ENCODE results near the gene MRPL55. TPM values are rescaled to one million over a fixed set of nuclear protein-coding genes. Genes with fewer than 3 reads are reported as not detected.

The MRPL55 gene
- total RNA-seq, 4 donors from 2014 or later = 70.1 to 99.6 (median 80.8) TPM

- no peak overlapping the region for H3K4me3 ChIP-seq
- TF ChIP-seq POLR2A (IDR thresholded peaks at IDR 0.05) (no peak), CTCF (IDR thresholded peaks at IDR 0.05) (no peak)
- peaks cover 4 to 32% (median 6%) of the 10 kb centered on the region in 4 donors for H3K4me1 ChIP-seq
- H3K9me3 ChIP-seq = no peaks in the 10 kb centered on the region
- peaks cover 0 to 56% (median 0%) of the 10 kb centered on the region in 3 donors for H3K36me3 ChIP-seq
- peak in 1 of 3 donors; percentile 48 for DNase-seq
- H3K27me3 ChIP-seq = no peaks in the 10 kb centered on the region
- no peak overlapping the region for H3K27ac ChIP-seq
Observed at GRCh38 chr1:228097333-228098081, 11.6 kb downstream of the MRPL55 start.

GRCh38 chr1:228096416-228097332 lies 12.4 kb downstream of the MRPL55 start:
- H3K27me3 ChIP-seq = no peaks in the 10 kb centered on the region
- peaks cover 0 to 58% (median 0%) of the 10 kb centered on the region in 3 donors for H3K36me3 ChIP-seq
- H3K4me3 ChIP-seq = no peak overlapping the region
- peaks cover 0 to 33% (median 2%) of the 10 kb centered on the region in 4 donors for H3K4me1 ChIP-seq
- TF ChIP-seq CTCF (IDR thresholded peaks at IDR 0.05) = no peak
- H3K27ac ChIP-seq = no peak overlapping the region
- H3K9me3 ChIP-seq = no peaks in the 10 kb centered on the region
- peak in 2 of 3 donors; percentile 33 to 41 for DNase-seq

DNA sequence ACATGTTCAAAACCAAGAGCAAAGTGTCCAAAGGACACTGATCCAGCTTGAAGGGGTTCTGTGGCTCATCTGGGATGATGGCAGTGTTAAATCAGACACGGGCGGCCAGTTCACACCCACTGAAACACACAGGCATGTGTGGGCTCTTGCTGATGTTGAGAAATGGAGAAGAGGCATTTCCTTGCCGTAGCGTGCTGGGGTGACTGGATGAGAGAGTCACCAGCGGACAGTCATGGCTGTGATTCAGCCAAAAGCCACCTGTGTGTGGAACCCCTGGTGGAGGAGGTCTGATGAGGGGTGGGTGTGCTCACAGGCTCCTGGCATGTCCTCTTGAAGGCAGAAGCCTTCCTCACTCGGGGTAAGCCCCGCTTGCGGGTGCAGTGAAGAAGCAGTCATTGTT lies 13.2 kb downstream of the MRPL55 start:
- no peaks in the 10 kb centered on the region for H3K9me3 ChIP-seq
- H3K36me3 ChIP-seq = peaks cover 0 to 57% (median 0%) of the 10 kb centered on the region in 3 donors
- H3K4me1 ChIP-seq = peaks cover 0 to 33% (median 1%) of the 10 kb centered on the region in 4 donors
- H3K27me3 ChIP-seq = no peaks in the 10 kb centered on the region
- H3K4me3 ChIP-seq = no peak overlapping the region
- no peak overlapping the region for H3K27ac ChIP-seq
- DNase-seq = peak in 2 of 3 donors; percentile 34 to 35
- TF ChIP-seq POLR2A (IDR thresholded peaks at IDR 0.05) (no peak), CTCF (IDR thresholded peaks at IDR 0.05) (no peak)

DNA sequence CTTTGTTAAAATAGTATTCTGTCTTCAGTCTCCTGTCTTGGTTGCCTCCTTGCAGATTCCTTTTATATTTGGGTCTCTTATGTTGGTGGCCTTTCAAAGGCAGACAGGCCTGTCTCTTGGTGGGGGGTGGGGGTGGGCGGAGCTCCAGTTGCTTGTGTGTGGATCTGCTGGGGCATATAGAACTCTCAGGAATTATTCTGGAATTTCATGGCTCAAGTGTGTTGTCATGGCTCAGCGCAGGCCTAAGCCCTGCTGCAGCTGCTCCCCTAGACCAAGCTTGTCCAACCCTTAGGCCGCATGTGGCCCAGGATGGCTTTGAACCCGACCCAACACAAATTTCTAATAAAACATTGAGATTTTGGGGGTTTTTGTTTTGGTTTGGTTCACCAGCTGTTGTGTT lies 13.9 kb downstream of the MRPL55 start:
- Histone ChIP-seq H3K36me3 (peaks cover 0 to 51% (median 0%) of the 10 kb centered on the region in 3 donors), H3K4me3 (no peak overlapping the region), H3K9me3 (no peaks in the 10 kb centered on the region), H3K27me3 (no peaks in the 10 kb centered on the region), H3K4me1 (peaks cover 0 to 40% (median 9%) of the 10 kb centered on the region in 4 donors), H3K27ac (no peak overlapping the region)
- DNase-seq = peak in 2 of 3 donors; percentile 23 to 35
- no peak for TF ChIP-seq CTCF (IDR thresholded peaks at IDR 0.05)
- TF ChIP-seq POLR2A (IDR thresholded peaks at IDR 0.05) = no peak

DNA sequence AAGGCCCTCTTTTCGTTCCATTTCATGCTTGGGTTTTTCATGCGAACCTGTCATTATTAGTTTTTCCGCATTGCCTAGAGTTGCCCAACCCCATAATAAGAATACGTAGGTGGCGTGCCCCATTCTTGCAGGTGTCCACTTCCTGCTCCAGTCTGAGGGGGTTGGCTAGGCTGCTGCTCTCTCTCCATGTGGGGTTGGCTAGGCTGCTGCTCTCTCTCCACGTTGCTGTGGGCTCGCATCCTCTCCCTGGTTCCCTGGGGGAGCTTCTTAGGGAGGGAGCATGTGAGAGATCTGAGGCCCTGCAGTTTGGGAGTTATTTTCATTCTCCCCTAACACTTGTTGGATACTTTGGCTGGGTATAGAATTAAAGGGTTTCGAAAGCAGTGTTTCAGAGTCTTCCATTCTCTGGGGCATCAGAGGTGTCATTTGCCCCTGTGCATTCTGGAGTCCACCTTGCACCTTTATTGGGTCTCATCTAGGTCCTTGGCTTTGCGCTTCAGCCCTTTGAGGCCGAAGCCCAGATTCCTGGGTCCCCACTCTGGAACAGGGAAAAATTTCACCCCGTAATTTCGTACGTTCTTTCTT lies 14.6 kb downstream of the MRPL55 start:
- peaks cover 0 to 46% (median 0%) of the 10 kb centered on the region in 3 donors for H3K36me3 ChIP-seq
- H3K27me3 ChIP-seq = no peaks in the 10 kb centered on the region
- H3K4me3 ChIP-seq = no peak overlapping the region
- TF ChIP-seq POLR2A (IDR thresholded peaks at IDR 0.05) (no peak), CTCF (IDR thresholded peaks at IDR 0.05) (no peak)
- no peak for DNase-seq
- H3K9me3 ChIP-seq = no peaks in the 10 kb centered on the region
- no peak overlapping the region for H3K27ac ChIP-seq
- H3K4me1 ChIP-seq = peaks cover 0 to 47% (median 15%) of the 10 kb centered on the region in 4 donors

Measured in Peyer's patch (tissue), 4 donors.